ENCODE measurements around the gene TMSB4X.

The TMSB4X gene

DNA sequence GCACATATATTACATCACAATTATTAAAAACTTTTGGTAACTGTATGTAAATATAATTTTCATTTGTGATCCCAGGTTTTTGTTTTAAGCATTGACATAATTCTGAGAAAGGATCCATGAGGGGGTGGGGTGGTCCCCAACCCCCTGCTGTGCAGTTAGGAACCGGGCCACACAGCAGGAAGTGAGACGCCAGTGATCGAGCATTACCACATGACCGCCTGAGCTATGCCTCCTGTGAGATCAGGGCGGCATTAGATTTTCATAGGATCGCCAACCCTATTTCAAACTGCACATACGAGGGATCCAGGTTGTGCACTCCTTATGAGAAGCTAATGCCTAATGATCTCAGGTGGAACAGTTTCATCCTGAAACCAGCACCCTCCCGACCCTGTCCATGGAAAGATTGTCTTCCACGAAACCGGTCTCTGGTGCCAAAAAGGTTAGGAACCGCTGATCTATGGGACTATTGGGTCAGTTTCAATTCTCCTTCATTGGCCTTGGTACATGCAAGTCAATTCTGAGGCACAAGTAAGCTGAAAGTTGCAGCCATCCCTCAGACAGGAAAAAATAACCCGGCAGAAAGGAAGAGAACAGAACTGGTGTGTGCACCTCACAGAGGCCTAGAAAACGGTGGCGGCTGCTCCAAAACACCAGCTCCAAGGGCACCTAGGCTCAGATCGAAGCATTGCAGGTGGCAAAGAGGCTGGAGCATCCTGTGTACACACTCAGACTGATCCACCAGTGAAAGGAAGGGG lies 7.0 kb upstream of the TMSB4X start:
- peaks cover 17% of the 10 kb centered on the region for H3K4me1 ChIP-seq (ENCODE audit: control insufficient read depth, insufficient read depth, low read length)
- no peak overlapping the region for H3K27ac ChIP-seq (ENCODE audit: low read depth, low read length)
- no peaks in the 10 kb centered on the region for H3K27me3 ChIP-seq (ENCODE audit: control insufficient read depth, insufficient read depth, low read length)
- no peaks in the 10 kb centered on the region for H3K36me3 ChIP-seq (ENCODE audit: control insufficient read depth, insufficient read depth, low read length)
- H3K9ac ChIP-seq (ENCODE audit: low read depth, low read length) = no peak overlapping the region
- no peaks in the 10 kb centered on the region for H3K9me3 ChIP-seq (ENCODE audit: control insufficient read depth, insufficient read depth, low read length)
- H3K4me3 ChIP-seq (ENCODE audit: low read depth, low read length) = no peak overlapping the region

GRCh38 chrX:12970691-12971202 lies 4.2 kb upstream of the TMSB4X start:
- peaks cover 34% of the 10 kb centered on the region for H3K4me1 ChIP-seq (ENCODE audit: control insufficient read depth, insufficient read depth, low read length)
- no peak overlapping the region for H3K4me3 ChIP-seq (ENCODE audit: low read depth, low read length)
- peak overlapping the region; percentile 31 for H3K27ac ChIP-seq (ENCODE audit: low read depth, low read length)
- H3K9me3 ChIP-seq (ENCODE audit: control insufficient read depth, insufficient read depth, low read length) = no peaks in the 10 kb centered on the region
- no peak overlapping the region for H3K9ac ChIP-seq (ENCODE audit: low read depth, low read length)
- peaks cover 1% of the 10 kb centered on the region; the same call in 1 of the 2 replicates for H3K36me3 ChIP-seq (ENCODE audit: control insufficient read depth, insufficient read depth, low read length)
- H3K27me3 ChIP-seq (ENCODE audit: control insufficient read depth, insufficient read depth, low read length) = no peaks in the 10 kb centered on the region

- Histone ChIP-seq H3K9ac (ENCODE audit: low read depth, low read length) (no peak overlapping the region), H3K27ac (ENCODE audit: low read depth, low read length) (peak overlapping the region; percentile 31)
These were observed 3.5 kb upstream of the TMSB4X start for GRCh38 chrX:12971282-12972003.

DNA sequence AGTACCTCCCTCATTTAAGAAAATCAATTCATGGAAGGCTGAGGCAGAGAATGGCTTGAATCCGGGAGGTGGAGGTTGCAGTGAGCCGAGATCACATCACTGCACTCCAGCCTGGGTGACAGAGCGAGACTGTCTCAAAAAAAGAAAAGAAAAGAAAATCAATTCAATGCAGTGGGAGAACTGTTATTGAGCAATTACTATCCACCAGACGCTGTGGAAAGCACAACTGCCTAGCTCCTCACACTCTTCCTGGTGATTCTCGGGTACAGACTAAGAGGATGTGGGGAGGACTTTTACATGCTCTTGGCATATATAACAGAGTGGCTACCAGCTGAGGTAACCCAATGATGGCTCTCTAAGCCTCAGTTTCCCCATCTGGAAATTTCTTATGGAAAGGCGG lies 2.7 kb upstream of the TMSB4X start:
- Histone ChIP-seq H3K4me3 (ENCODE audit: low read depth, low read length) (no peak overlapping the region), H3K27me3 (ENCODE audit: control insufficient read depth, insufficient read depth, low read length) (no peaks in the 10 kb centered on the region), H3K4me1 (ENCODE audit: control insufficient read depth, insufficient read depth, low read length) (peaks cover 36% of the 10 kb centered on the region), H3K9me3 (ENCODE audit: control insufficient read depth, insufficient read depth, low read length) (no peaks in the 10 kb centered on the region), H3K36me3 (ENCODE audit: control insufficient read depth, insufficient read depth, low read length) (peaks cover 11% of the 10 kb centered on the region), H3K9ac (ENCODE audit: low read depth, low read length) (no peak overlapping the region), H3K27ac (ENCODE audit: low read depth, low read length) (no peak overlapping the region)

More at GRCh38 chrX:12971282-12972003, 3.5 kb upstream of the TMSB4X start:
- Histone ChIP-seq H3K36me3 (ENCODE audit: control insufficient read depth, insufficient read depth, low read length) (peaks cover 6% of the 10 kb centered on the region), H3K9me3 (ENCODE audit: control insufficient read depth, insufficient read depth, low read length) (no peaks in the 10 kb centered on the region), H3K27me3 (ENCODE audit: control insufficient read depth, insufficient read depth, low read length) (no peaks in the 10 kb centered on the region), H3K4me3 (ENCODE audit: low read depth, low read length) (no peak overlapping the region), H3K4me1 (ENCODE audit: control insufficient read depth, insufficient read depth, low read length) (peaks cover 34% of the 10 kb centered on the region)

DNA sequence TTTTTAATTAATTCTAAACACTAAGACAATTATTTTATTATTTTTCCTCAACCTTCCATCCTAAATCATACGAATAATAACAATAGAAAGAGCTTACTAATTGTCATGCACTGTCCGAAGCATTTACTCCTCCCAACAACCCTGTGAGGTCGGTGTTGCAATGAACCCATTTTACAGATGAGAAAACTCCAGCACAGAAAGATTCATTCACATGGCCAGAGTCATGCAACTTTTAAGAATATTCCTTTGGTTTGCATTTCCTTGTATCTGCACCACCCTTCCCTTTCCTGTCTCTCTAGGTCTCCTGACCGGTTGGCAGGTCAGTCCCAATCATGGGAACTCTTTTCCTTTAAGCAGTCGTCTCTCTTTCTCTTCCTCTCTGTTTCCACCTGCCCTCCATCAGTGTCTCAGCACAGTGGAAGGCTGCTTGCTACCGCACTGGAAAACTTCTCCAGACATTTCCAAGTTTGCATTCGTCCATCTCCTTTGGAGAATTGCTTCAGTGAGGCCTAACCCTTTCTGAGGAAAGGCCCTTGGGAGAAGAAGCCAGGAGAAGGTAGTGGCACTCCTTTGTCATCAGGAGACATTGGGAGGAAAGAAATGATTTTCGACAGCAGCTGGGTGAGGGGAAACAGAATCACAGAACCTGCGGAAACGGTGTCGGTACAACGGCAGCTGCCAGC lies 1.9 kb upstream of the TMSB4X start:
- no peak overlapping the region for H3K27ac ChIP-seq (ENCODE audit: low read depth, low read length)
- no peaks in the 10 kb centered on the region for H3K9me3 ChIP-seq (ENCODE audit: control insufficient read depth, insufficient read depth, low read length)
- H3K36me3 ChIP-seq (ENCODE audit: control insufficient read depth, insufficient read depth, low read length) = peaks cover 18% of the 10 kb centered on the region
- H3K4me3 ChIP-seq (ENCODE audit: low read depth, low read length) = no peak overlapping the region
- H3K9ac ChIP-seq (ENCODE audit: low read depth, low read length) = no peak overlapping the region
- peaks cover 43% of the 10 kb centered on the region for H3K4me1 ChIP-seq (ENCODE audit: control insufficient read depth, insufficient read depth, low read length)
- no peaks in the 10 kb centered on the region for H3K27me3 ChIP-seq (ENCODE audit: control insufficient read depth, insufficient read depth, low read length)

GRCh38 chrX:12973561-12974304 lies 1.2 kb upstream of the TMSB4X start:
- peak overlapping the region; percentile 92 for H3K27ac ChIP-seq (ENCODE audit: low read depth, low read length)

DNA sequence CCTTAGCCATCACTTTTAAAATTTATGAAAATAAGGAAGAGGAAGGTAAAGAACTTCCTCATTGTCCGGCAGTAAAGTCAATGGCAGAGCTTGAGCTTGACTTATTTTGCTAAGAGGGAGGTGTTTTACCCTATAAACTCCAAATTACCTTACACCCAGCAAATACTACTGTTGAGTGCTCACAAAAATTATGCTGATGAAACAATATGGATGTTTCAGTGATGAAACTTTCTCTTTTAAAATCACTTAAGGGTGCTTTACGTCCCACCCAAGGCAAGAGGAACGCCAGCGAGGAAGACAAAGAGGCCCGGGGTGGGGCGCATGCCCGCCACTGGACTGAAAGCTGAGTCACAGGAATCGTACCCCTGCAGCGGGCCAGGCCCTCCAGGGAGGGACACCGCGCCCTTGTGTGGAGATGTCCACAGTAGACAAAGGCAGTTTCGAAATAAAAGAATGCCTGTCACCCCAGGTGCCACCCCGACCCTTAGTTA lies 560 bp upstream of the TMSB4X start:
- no peaks in the 10 kb centered on the region for H3K9me3 ChIP-seq (ENCODE audit: control insufficient read depth, insufficient read depth, low read length)
- H3K9ac ChIP-seq (ENCODE audit: low read depth, low read length) = peak overlapping the region; percentile 95
- peaks cover 57% of the 10 kb centered on the region for H3K4me1 ChIP-seq (ENCODE audit: control insufficient read depth, insufficient read depth, low read length)
- H3K36me3 ChIP-seq (ENCODE audit: control insufficient read depth, insufficient read depth, low read length) = peaks cover 18% of the 10 kb centered on the region
- peak overlapping the region; percentile 94 for H3K4me3 ChIP-seq (ENCODE audit: low read depth, low read length)
- H3K27ac ChIP-seq (ENCODE audit: low read depth, low read length) = peak overlapping the region; percentile 92
- no peaks in the 10 kb centered on the region for H3K27me3 ChIP-seq (ENCODE audit: control insufficient read depth, insufficient read depth, low read length)

More at GRCh38 chrX:12973561-12974304, 1.2 kb upstream of the TMSB4X start:
- Histone ChIP-seq H3K36me3 (ENCODE audit: control insufficient read depth, insufficient read depth, low read length) (peaks cover 18% of the 10 kb centered on the region), H3K27me3 (ENCODE audit: control insufficient read depth, insufficient read depth, low read length) (no peaks in the 10 kb centered on the region), H3K9ac (ENCODE audit: low read depth, low read length) (peak overlapping the region; percentile 95; the same call in 1 of the 2 replicates), H3K4me3 (ENCODE audit: low read depth, low read length) (peak overlapping the region; percentile 94; the same call in 1 of the 2 replicates), H3K9me3 (ENCODE audit: control insufficient read depth, insufficient read depth, low read length) (no peaks in the 10 kb centered on the region), H3K4me1 (ENCODE audit: control insufficient read depth, insufficient read depth, low read length) (peaks cover 50% of the 10 kb centered on the region)

DNA sequence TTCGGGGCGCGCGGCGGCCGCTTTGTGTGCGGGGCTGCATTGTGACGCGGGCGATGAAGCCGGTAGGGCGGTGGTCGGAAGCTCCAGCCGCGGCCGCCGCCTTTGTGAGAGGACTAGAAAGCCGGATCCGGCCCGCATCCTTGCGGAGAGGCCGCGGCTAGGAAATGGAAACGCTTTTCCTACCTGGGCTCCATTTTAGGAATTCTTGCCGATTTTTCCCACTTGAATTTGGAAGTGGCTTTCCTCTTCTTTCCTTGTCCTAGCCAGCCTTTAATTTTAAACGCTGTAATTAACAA lies 708 bp downstream of the TMSB4X start:
- peak overlapping the region; percentile 94 for H3K4me3 ChIP-seq (ENCODE audit: low read depth, low read length)
- H3K9ac ChIP-seq (ENCODE audit: low read depth, low read length) = peak overlapping the region; percentile 95
- no peaks in the 10 kb centered on the region for H3K9me3 ChIP-seq (ENCODE audit: control insufficient read depth, insufficient read depth, low read length)
- H3K27ac ChIP-seq (ENCODE audit: low read depth, low read length) = peak overlapping the region; percentile 92
- H3K27me3 ChIP-seq (ENCODE audit: control insufficient read depth, insufficient read depth, low read length) = no peaks in the 10 kb centered on the region
- H3K36me3 ChIP-seq (ENCODE audit: control insufficient read depth, insufficient read depth, low read length) = peaks cover 18% of the 10 kb centered on the region
- peaks cover 58% of the 10 kb centered on the region for H3K4me1 ChIP-seq (ENCODE audit: control insufficient read depth, insufficient read depth, low read length)

GRCh38 chrX:12975991-12976558 lies 1.2 kb downstream of the TMSB4X start:
- peak overlapping the region; percentile 92 for H3K27ac ChIP-seq (ENCODE audit: low read depth, low read length)
- H3K27me3 ChIP-seq (ENCODE audit: control insufficient read depth, insufficient read depth, low read length) = no peaks in the 10 kb centered on the region
- H3K36me3 ChIP-seq (ENCODE audit: control insufficient read depth, insufficient read depth, low read length) = peaks cover 18% of the 10 kb centered on the region
- no peaks in the 10 kb centered on the region for H3K9me3 ChIP-seq (ENCODE audit: control insufficient read depth, insufficient read depth, low read length)
- peak overlapping the region; percentile 94 for H3K4me3 ChIP-seq (ENCODE audit: low read depth, low read length)
- peak overlapping the region; percentile 95 for H3K9ac ChIP-seq (ENCODE audit: low read depth, low read length)
- peaks cover 54% of the 10 kb centered on the region for H3K4me1 ChIP-seq (ENCODE audit: control insufficient read depth, insufficient read depth, low read length)
